Stimulated activated CD8-positive, alpha-beta memory T cell treated with anti-CD3 and anti-CD28 coated beads, Interleukin-7, amount 100 ng/mL, for 24 hours (primary cell): ENCODE measurements around the gene KCTD14.
"Not testable (repeated sequence)": the region's sequence is repeated elsewhere in the genome, so short reads cannot be mapped to it uniquely, and the experiment has no call there.

Source experiments
- DNase-seq: peaks from one replicate; pipeline ENCODE4 v3.0.0-alpha.2; 2020; ENCODE audit warnings: low read depth

KCTD14 gene

DNA sequence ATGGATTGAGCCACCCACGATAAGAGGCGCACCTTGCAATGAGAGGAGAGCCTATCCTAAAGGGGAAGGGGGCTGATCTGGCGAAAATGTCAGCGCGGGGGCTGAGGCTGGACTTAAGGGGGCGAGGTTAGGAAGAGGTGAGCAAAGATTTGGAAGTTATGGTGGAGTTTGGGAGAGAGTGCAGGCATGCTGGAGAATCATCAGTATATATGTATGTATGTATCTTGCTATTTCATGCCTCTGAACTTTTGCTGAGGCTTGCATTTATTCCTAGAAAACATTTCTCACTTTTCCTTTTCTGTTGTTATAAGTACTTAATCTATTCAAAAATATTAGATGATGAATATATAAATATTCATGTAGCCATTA is 23.4 kb upstream of the KCTD14 start:
- no peak for DNase-seq

DNA sequence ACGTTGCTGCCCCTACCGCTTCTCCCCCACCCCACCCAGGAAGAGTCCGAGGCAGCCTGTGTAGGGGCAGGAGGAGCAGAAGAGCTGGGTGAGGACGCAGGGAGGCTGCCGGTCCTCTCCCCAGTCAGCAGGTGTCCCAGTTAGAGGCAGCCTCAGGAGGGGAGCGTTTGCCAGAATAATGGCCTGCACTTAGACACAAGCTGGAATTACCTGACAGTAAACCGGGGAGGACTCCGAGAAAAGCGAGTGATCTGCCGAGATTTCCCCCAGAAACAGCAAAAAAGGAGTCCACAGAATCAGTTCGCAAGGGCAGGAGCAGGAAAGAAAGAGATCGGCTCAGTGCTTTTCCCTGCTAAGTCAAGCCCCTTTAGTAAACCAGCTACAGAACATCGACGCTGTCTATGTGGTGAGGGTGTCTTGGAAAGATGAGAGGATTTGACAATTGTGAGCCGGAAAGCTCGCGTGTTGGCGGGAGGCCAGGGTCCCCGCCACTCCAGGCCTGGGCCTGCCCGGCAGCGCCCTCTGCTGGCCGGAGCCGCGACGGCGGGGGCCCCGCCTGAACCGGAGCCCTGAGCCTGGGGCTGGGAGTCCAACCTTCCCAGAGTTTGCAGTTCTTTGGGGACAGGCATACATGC is 22.9 kb upstream of the KCTD14 start:
- peak; percentile 54 for DNase-seq

DNA sequence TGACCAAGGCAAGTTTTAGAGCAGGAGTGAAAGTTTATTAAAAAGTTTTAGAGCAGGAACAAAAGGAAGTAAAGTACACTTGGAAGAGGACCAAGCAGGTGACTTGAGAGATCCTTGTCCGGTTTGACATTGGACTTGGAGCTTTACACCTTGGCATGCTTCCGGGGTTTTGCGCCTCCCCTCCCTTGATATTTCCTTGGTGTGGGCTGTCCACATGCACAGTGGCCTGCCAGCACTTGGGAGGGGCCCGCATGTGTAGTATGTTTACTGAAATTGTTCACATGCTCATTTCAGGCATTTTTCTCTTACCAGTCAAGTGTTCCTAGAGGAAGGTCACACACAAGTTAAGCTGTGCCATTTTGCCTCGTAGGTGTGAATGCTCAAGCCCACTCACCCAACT is 21.6 kb upstream of the KCTD14 start:
- DNase-seq, result no peak

DNA sequence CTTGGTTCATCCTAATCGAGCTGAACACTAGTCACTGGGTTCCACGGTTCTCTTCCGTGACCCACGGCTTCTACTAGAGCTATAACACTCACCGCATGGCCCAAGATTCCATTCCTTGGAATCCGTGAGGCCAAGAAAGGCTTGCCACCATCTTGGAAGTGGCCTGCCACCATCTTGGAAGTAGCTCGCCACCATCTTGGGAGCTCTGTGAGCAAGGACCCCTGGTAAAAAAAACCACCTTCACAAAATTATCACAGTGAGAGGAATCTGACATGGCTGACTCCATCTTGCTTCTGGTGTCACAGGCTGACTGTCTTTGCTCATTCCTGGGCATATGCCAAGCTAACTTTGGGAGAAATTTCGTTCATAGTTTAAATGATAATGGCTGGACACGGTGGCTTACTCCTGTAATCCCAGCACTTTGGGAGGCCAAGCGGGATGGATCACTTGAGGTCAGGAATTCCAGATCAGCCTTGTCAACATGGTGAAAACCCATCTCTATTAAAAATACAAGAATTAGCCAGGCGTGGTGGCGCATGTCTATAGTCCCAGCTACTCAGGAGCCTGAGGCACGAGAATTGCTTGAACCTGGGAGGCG is 18.9 kb upstream of the KCTD14 start:
- DNase-seq, result no peak

DNA sequence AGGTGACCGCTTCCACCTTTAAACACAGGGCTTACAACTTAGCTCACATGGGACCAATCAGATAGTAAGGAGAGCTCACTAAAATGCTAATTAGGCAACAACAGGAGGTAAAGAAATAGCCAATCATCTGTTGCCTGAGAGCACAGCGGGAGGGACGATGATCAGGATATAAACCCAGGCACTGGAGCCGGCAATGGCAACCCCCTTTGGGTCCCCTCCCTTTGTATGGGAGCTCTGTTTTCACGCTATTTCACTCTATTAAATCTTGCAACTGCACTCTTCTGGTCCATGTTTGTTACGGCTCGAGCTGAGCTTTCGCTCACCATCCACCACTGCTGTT is 18.3 kb upstream of the KCTD14 start:
- DNase-seq, result not testable (repeated sequence)

DNA sequence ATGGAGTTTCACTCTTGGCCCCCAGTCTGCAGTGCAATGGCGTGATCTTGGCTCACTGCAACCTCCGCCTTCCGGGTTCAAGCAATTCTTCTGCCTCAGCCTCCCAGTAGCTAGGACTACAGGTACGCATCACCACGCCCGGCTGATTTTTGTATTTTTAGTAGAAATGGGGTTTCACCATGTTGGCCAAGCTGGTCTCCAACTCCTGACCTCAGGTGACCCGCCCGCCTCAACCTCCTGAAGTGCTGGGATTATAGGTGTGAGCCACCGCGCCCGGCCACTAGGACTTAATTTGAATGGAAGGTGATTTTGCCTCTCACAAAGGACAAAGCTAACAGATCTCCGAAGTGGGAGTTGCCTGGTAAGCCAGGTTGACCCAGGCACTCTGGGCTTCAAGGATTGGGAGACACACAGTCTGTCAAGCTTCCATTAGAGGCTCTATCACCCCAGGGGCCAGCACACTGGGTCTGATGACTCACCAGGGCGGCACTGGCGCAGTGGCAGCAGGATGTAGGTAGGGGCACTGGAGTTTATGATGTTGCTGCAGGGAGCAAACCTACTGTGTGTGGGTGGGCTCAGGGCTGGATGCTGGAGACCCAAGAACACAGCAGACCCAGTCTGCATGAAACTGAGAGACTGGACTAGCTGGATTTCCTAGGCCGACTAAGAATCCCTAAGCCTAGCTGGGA is 17.8 kb upstream of the KCTD14 start:
- no peak for DNase-seq

DNA sequence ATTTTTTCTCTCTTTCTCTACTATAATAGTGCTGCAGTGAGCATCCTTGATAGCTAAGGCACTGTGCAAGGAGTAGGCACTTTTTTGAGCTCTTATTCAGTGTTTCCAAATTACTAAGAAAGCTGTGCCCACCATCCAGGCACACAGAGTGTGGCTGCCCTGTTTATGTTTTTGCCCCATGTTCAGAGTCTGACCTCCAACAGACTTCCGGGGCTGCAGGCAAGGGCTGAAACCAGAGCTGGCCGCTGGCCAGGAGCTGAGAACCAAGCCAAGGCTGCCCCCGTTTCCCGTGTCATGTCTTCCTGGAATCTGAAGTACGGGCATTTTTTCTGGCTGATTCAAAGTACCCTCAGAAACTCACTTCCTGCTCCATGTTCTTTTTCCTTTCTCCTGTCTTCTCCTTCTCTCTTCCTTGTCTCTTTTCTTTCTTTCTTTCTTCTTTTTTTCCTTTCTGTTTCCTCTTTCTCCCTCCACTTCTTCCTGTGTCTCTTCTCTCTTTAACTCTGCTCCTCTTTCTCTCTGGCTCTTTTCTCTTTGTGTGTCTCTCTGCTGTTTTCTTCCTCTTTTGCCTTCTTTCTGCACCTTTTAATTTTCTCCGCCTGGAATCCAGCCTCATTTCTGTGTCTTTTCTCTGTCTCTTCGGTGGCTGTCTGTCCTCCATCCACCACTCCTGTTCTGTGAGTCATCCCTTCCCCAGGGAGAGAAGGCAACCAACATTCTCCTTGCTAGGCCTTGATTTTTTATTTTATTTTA is 17.0 kb upstream of the KCTD14 start:
- DNase-seq, result no peak

DNA sequence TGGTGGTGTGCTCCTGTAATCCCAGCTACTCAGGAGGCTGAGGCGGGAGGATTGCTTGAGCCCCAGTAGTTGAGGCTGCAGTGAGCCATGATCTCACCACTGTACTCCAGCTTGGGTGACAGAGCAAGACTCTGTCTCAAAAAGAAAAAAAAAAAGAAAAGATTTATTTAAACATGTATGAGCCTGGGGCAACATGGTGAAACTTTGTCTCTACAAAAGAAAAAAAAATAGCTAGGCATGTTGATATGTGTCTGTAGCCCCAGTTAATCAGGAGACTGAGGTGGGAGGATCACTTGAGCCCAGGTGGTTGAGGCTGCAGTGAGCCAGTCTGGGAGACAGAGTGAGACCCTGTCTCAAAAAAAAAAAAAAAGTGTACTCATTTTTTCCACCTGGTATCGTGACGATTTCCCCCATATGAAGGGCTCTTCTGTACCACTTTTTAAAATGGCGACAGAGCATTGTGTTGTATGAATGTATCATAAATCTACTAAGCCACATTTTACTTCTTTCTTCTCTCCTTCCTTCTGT is 16.4 kb upstream of the KCTD14 start:
- DNase-seq, result no peak

DNA sequence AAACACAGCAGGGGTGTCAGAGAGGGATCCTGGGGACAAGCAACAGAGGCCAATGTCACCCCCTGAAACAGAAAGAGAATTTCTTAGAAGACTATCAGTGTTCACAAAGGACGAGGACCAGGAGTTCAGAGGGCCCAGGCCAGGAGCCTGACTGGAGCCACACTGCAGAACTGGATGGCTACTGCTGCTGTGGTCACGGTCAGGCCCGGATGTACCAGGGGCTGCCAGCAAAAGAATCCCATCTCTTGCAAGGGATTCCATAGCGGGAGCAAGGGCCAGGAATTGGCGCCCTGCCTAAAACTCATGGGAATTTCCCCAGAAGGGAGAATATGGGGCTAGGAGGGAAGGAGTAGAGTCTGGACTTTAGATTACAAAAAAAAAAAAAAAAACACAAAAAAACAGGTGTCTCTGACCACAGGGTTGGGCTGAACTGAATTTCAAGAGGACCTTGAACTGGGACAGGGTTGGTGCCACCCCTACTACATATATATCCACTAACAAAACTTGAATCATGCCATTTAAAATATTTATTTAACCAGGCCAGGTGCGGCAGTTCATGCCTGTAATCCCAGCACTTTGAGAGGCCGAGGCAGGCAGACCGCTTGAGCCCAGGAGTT is 15.7 kb upstream of the KCTD14 start:
- DNase-seq, result no peak

DNA sequence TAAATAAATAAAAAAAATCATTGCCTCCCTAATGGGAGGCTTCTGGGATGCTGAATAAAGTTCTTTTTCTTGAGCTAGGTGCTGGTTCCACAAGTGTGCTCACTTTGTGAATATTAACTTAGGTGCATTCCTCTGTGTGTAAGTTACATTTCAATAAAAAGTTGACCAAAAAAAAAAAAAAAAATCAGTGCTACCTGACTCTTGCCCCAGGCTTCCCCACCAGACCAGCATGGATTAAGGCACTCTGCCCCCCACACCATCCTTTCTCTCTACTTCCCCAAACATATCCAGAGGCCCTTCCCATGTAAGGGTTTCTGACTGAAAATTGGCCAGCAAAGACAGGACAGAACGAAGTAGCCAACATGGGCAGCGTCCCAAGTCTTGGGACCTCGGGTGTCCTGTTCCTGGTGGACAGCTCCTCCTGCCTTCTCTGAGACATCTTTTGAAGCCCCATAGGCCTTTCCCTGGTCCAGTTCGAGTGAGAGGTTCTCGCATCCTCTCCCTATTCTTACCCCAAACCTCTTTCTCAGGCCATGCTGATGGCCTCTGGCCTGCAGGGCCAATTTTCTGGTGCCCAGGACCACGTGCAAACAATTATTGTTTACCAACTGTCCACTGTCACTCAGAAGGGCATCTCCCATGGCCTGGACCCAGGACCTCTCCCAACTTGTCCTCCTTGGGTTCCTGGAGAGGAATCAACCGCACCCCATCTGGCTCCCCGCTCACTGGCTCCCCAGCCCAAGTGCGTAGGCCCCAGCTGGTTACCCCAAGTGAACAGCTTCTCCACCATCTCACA is 14.9 kb upstream of the KCTD14 start:
- no peak for DNase-seq

DNA sequence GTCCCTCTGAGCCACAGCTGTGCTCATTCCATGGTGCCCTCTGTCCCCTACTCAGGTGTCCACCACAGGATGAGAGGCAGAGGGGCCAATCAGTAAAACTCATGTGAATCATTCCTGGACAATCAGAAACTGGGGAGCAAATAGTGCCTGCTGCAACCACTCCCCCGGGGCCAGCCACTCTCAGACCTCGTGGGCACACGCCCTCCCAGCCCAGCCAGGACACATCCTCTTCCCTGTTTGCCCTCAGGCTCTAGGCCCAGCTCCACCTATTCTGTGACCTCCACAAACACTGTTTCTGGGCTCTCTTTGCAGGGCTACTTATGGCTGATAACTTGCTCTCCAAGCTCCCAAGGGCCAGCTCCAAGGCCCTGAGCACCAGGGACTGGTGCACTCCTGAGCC is 14.0 kb upstream of the KCTD14 start:
- DNase-seq, result no peak

DNA sequence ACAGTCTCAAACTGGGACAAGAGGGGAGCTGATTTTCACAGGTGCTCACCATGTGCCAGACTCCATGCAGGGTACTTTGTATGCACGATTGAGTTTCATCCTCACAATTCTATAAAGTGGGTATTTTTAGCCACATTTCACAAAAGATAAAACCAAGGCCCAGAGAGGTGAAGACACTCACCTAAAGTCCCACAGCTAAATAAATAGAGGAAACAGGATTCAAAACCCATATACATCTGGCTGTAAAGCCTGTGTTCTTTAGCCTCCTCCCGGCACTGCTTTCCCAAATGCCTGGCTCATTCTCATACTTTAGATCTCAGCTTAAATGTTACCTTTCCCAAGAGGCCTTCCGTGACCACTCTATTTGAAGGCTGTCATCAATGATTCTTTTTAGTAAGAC is 13.2 kb upstream of the KCTD14 start:
- DNase-seq, result no peak

DNA sequence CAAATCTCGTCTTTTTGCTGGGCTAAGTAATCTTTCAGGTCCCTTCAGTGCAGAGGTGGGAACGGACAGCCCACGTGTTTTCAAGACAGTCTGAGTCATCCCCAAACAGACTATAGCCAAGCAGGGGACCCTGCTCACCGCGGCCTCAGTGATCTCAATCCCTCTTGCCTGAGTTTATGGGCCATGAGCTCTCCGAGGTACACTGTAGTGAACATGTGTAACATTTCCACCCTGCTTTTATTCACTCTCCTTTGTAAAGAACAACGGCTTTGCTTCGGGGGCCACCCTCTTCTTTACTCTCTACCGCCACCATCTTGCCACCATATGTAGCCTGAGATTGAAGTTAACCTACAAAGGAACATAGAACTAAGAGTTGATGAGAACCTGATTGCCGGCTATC is 11.5 kb upstream of the KCTD14 start:
- DNase-seq, result no peak

DNA sequence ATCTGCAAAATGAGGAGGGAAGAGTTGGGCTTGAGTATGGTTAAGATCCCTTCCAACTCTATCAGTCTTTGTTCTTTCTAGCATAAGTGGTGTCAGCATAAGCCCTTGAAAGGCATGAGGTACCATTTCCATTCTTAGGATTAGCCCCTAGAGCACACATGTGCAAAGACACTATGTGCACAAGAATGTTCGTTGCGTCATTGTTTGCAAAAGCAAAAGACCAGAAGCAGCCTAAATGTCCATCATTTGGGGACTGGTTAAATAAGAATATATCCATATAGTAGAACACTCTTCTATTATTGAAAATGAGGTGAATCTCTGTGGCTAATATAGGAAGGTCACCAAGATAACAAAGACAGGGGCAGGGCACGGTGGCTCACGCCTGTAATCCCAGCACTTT is 10.0 kb upstream of the KCTD14 start:
- DNase-seq, result no peak

DNA sequence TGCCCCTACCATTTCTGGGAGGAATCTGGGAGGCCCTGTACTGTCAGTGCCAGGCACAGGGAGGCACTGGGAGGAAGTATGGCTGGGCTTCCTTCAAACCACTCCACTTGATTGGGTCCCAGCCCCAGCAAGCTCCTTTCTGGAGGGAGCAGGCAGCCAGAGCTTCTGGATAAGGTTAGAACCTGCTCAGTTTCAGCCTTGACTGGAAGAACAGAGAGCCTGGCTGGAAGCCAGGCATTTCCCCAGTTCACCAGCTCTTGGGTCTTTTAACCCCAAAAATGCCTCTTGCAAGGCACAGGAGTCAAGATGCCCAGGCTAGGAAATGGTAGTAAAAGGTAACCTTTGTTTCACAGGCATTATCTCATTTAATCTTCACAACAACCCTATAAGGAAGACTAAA is 9.0 kb upstream of the KCTD14 start:
- DNase-seq, result no peak

DNA sequence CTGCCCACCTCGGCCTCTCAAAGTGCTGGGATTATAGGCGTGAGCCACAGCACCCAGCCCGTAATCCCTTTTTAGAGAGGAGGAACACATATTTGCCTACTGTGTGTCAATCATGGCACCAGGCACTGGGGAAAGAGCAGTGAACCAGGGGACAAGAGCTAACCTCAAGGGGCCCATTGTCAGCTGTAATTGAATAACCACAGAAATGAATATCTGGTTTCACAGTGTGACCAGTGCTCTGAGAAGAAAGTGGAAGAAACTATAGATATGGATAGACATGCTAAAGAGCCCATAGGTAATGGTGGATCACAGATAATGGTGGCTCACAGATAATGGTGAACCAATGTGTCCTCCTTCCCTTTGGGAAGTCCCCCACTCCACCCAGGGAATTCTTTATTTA is 8.6 kb upstream of the KCTD14 start:
- DNase-seq, result no peak

DNA sequence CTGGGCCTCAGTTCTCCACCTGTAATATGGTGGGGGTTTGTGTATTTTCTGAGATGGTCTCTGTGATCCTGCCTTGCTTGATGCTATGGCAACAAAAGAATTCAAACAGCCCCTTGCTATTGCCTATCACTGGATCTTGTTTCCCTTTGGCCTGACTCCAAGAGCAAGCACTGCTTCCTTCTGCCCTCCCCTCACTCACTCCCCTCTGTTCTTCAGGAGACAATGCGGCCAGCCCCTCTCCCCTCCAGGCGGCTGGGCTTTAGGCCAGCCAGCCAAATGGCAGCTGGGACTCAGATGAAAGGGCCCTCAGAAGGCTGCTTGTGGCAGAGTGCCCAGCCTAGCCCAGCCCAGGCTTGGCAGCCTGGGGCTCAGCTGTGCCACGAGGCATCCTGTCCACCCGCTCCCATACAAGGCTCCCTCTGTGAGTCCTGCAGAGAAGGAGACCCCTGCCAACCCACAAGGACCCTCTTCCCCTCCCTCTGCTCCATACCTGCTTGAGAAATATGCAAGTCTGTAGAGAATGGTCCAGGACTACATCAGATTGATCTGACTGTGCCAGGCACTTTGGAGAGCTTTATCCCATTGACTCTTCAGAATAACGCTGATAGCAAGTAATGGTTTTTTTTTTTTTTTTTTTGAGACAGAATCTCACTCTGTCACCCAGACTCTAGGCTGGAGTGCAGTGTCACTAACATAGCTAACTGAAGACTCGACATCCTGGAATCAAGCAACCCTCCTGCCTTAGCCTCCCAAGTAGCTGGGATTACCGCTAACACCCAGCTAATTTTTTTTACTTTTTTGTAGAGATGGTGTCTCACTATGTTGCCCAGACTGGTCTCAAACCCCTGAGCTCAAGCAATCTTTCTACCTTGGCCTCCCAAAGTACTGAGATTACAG is 7.6 kb upstream of the KCTD14 start:
- no peak for DNase-seq

DNA sequence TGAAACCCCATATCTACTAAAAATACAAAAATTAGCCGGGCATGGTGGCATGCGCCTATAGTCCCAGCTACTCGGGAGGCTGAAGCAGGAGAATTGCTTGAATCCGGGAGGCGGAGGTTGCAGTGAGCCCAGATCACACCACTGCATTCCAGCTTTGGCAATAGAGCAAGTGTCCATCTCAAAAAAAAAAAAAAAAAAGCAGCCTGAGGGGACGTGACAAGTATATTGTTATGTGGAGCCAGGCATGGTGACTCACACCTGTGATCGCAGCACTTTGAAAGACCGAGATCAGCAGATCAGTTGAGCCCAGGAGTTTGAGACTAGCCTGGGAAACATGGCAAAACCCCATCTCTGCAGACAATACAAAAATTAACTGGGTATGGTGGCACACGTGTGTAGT is 5.3 kb upstream of the KCTD14 start:
- not testable (repeated sequence) for DNase-seq

DNA sequence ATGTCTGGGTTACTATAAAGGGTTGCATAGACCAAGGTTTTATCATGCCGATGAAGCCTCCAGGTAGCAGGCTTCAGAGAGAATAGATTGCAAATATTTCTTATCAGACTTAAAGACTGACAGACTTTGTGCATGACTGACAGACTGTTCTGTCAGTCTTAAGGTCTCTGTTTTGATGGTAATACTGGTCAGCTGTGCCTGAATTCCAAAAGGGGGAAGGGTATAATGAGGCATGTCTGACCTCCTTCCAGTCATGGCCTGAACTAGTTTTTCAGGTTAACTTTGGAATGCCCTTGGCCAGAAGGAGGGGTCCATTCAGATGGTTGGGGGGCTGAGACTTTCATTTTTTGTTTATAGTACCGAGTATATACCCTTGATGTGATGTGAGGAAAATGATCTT is 4.7 kb upstream of the KCTD14 start:
- DNase-seq, result no peak

DNA sequence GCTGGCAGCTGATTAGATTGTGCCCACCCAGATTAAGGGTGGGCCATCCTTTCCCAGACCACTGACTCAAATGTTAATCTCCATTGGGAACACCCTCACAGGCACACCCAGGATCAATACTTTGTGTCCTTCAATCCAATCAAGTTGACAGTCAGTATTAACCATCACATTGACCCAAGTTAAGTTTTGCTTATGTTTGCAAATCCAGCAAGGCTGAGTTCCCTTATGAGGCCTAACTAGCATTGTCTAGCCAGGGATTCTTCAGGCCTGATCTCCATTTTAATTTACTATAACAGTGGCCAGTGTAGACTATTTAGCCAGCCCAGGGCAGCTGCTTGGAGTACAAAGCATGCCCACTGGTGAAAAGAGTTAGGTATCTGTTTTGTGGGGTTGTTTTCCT is 2.3 kb upstream of the KCTD14 start:
- DNase-seq, result no peak

DNA sequence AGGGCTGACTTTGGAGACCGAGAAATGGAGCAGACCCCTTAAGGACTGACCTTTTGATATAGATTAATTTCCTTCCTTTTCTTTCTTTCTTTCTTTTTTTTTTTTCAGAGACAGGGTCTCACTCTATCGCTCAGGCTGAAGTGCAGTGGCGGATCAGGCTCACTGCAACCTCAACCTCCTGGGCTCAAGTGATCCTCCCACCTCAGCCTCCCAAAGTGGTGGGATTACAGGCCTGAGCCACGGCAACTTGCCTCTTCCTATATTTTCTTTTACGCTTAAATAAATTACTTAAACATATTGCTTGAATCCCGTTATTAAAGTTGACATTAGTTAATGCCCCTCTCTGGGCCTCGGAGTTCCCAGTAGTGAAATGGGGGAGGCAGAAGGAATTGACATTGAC is 350 bp upstream of the KCTD14 start:
- no peak for DNase-seq
